Left ventricle myocardium inferior (tissue), 1 donor: ENCODE measurements around the gene TEX101. TPM values are rescaled to one million over a fixed set of nuclear protein-coding genes. Genes with fewer than 3 reads are reported as not detected.
"Not testable (repeated sequence)": the region's sequence is repeated elsewhere in the genome, so short reads cannot be mapped to it uniquely, and the experiment has no call there.

Experiments
- DNase-seq: peaks from one replicate; pipeline ENCODE4 v3.0.0-alpha.2; 2020
- H3K27ac ChIP-seq: fragments of 200-600 bp; replicated peaks from 2 replicates; pipeline ENCODE4 v1.8.0; 2021
- H3K27me3 ChIP-seq: fragments of 200-600 bp; 2 replicates; pipeline ENCODE4 v1.8.0; 2021; ENCODE audit warnings: low read depth
- H3K36me3 ChIP-seq: fragments of 200-600 bp; 2 replicates; pipeline ENCODE4 v1.8.0; 2021
- H3K4me1 ChIP-seq: fragments of 200-600 bp; 2 replicates; pipeline ENCODE4 v1.8.0; 2021
- H3K4me3 ChIP-seq: fragments of 200-600 bp; 2 replicates; pipeline ENCODE4 v1.8.0; 2021; ENCODE audit warnings: mild to moderate bottlenecking, moderate library complexity
- H3K9me3 ChIP-seq: fragments of 200-600 bp; replicated peaks from 2 replicates; pipeline ENCODE4 v1.8.0; 2021
- CTCF ChIP-seq: fragments of 200-600 bp; IDR thresholded peaks from 2 replicates; pipeline ENCODE4 v1.8.0; 2021; ENCODE audit warnings: antibody characterized with exemption, mild to moderate bottlenecking, borderline replicate concordance
- intact Hi-C: fragments of 100-400 bp; cut with micrococcal nuclease; formaldehyde crosslinking; loops from one replicate; pipeline ENCODE4 v1.11.0; 2022
- total RNA-seq: library from RNA; stranded (reverse); fragmentation: NEBNext Ultra II Directional; extraction: Animal tissue kit (Norgen Biotek cat#: 25700); gene quantifications from one replicate; pipeline ENCODE4 v1.2.1, GENCODE V29; 2021
- donor health status: DM: no; HTN: yes; CAD: no; lungs with severe emphysema.

Gene TEX101
- total RNA-seq, 1 donor from 2014 or later = not detected

GRCh38 chr19:43380008-43380407 lies 34.7 kb upstream of the TEX101 start:
- H3K9me3 ChIP-seq = no peaks in the 10 kb centered on the region
- intact Hi-C loops = no loop called here
- no peak overlapping the region for H3K4me3 ChIP-seq
- H3K27ac ChIP-seq = no peak overlapping the region
- no peak for TF ChIP-seq CTCF
- no peaks in the 10 kb centered on the region for H3K4me1 ChIP-seq
- no peak for DNase-seq
- peaks cover 37% of the 10 kb centered on the region for H3K27me3 ChIP-seq
- no peaks in the 10 kb centered on the region for H3K36me3 ChIP-seq

- no peak for DNase-seq
- no peak overlapping the region for H3K27ac ChIP-seq
- intact Hi-C loops = no loop called here
- peaks cover 37% of the 10 kb centered on the region for H3K27me3 ChIP-seq
- TF ChIP-seq CTCF = no peak
- H3K9me3 ChIP-seq = peaks cover 3% of the 10 kb centered on the region
- no peaks in the 10 kb centered on the region for H3K36me3 ChIP-seq
- H3K4me1 ChIP-seq = no peaks in the 10 kb centered on the region
- H3K4me3 ChIP-seq = no peak overlapping the region
These were observed 33.8 kb upstream of the TEX101 start for GRCh38 chr19:43380771-43381386.

GRCh38 chr19:43382586-43383216 lies 32.0 kb upstream of the TEX101 start:
- H3K4me3 ChIP-seq, intact Hi-C loops, H3K27ac ChIP-seq, H3K4me1 ChIP-seq, H3K36me3 ChIP-seq, DNase-seq, H3K9me3 ChIP-seq: not testable (repeated sequence)
- peaks cover 37% of the 10 kb centered on the region for H3K27me3 ChIP-seq

- intact Hi-C loops = not testable (repeated sequence)
These were observed 31.4 kb upstream of the TEX101 start for GRCh38 chr19:43383254-43383653.

DNA sequence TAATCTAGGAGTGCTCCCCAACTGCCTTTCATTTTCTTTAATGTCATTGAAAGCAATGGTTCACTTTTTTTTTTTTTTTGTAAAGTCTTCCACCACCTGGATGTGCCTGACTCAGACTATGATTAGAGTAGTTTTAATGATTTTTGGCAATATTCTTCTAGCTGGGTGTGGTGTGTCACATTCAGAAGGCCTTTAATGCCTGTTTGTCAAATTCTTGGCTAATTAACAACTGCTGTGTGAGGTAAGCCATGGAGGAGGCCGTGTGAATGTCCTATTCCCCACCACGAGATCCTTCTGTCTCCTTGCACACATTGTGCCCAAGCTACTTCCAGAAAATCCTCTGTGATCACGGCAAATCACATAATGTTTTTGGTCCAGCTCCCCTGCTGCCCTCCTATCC lies 30.9 kb upstream of the TEX101 start:
- H3K27ac ChIP-seq, H3K4me1 ChIP-seq, DNase-seq, H3K9me3 ChIP-seq, H3K36me3 ChIP-seq, H3K4me3 ChIP-seq, intact Hi-C loops: not testable (repeated sequence)
- peaks cover 39% of the 10 kb centered on the region for H3K27me3 ChIP-seq

More at GRCh38 chr19:43383254-43383653, 31.4 kb upstream of the TEX101 start:
- not testable (repeated sequence) for H3K4me1 ChIP-seq, H3K4me3 ChIP-seq, H3K27ac ChIP-seq, H3K36me3 ChIP-seq, DNase-seq, H3K9me3 ChIP-seq
- peaks cover 37% of the 10 kb centered on the region for H3K27me3 ChIP-seq

- DNase-seq, H3K4me1 ChIP-seq: not testable (repeated sequence)
These were observed 23.7 kb upstream of the TEX101 start for GRCh38 chr19:43390903-43391551.

DNA sequence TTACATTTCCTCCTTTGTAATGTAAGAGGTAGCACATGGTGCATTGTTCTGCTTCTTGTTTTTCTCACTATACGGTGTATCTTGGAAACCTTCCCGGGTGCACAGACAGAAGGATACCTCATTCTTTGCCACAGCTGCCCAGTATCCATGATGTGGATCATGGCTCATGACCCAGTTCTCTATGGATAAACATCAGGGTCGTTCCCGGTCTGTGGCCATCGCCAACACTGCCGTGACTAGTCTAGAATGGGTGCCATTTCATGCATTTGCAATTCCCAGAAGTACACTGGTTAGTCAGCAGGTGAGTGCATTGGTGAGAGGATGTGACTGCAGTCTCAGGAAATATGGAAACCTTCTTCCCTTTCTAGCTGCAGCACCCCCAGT lies 23.1 kb upstream of the TEX101 start:
- H3K27ac ChIP-seq, H3K36me3 ChIP-seq, DNase-seq, H3K4me1 ChIP-seq, H3K9me3 ChIP-seq, intact Hi-C loops, H3K4me3 ChIP-seq: not testable (repeated sequence)
- peaks cover 76% of the 10 kb centered on the region for H3K27me3 ChIP-seq

More at GRCh38 chr19:43390903-43391551, 23.7 kb upstream of the TEX101 start:
- H3K27ac ChIP-seq, H3K4me3 ChIP-seq, H3K9me3 ChIP-seq, H3K36me3 ChIP-seq, intact Hi-C loops: not testable (repeated sequence)
- H3K27me3 ChIP-seq = peaks cover 71% of the 10 kb centered on the region

DNA sequence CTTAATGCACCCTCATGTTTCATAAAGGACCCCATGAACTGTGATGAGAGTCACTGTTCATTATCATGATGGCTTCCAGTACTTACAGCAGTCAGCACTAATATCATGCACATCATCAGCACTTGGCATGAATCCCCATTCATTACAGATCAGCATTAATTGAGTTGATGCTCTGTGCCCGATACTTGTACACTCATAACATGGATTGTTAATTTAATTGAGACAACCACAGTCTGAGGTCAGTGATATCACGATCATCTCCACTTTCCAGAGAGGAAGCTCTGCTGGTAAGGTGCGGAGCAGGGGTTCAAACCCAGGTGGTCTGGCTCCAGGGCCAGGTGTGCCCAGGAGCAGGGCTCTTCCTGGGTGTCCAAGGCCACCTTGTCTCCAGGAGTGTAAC lies 21.2 kb upstream of the TEX101 start:
- peaks cover 89% of the 10 kb centered on the region for H3K27me3 ChIP-seq
- H3K36me3 ChIP-seq, intact Hi-C loops: not testable (repeated sequence)

More for the DNA sequence above, 21.2 kb upstream of the TEX101 start:
- DNase-seq, H3K4me1 ChIP-seq, H3K4me3 ChIP-seq, H3K27ac ChIP-seq, H3K9me3 ChIP-seq: not testable (repeated sequence)
